GM12891 (cell line): Measurements from ENCODE around the gene ADARB1.

Experiments
- DNase-seq: peaks from one replicate; pipeline ENCODE4 v3.0.0; 2011; ENCODE audit warnings: low spot score; ENCODE audit not compliant: insufficient read length
- FAIRE-seq: peaks from 2 replicates; lab custom pipeline; 2011; peaks lifted over from hg19 to GRCh38; lab: Jason Lieb, UNC
- PAX5 ChIP-seq: IDR thresholded peaks from 2 replicates; pipeline ENCODE4 v1.6.1; 2011; ENCODE audit warnings: low read length, moderate library complexity, mild to moderate bottlenecking; ENCODE audit not compliant: insufficient read depth, severe bottlenecking
- POLR2A ChIP-seq: IDR thresholded peaks from 2 replicates; pipeline ENCODE4 v1.6.1; 2011; ENCODE audit warnings: low read depth, low read length, control low read depth
- POLR2AphosphoS5 ChIP-seq: IDR thresholded peaks from 2 replicates; pipeline ENCODE4 v1.6.1; 2011; ENCODE audit warnings: low read depth, low read length, control low read depth
- POU2F2 ChIP-seq: IDR thresholded peaks from 2 replicates; pipeline ENCODE4 v1.6.1; 2011; ENCODE audit warnings: low read depth, mild to moderate bottlenecking, control low read depth, low read length, moderate library complexity
- SPI1 ChIP-seq: IDR thresholded peaks from 2 replicates; pipeline ENCODE4 v1.6.1; 2011; ENCODE audit warnings: low read depth, low read length, control low read depth
- TAF1 ChIP-seq: IDR thresholded peaks from 2 replicates; pipeline ENCODE4 v1.6.1; 2011; ENCODE audit warnings: low read depth, low read length, control low read depth

ADARB1 gene

DNA sequence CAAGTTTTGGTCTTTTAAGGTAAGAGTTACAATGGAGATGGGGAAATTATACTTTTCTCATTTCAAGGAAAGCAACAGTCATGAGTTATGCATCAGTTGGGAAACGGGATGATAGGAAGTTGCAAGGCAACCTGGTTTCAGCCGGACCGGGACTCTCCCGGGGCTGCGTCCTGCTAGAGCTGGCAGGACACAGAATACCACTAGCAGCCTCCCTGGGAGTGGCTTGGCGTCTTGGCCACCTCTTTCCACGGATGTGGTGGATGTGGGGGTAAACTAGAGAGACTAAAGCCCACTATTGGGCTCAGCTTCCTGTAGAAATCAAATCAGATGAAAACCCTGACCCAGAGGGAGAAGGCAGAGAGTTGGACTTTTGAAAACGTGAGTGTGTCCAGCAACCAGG, 71.9 kb downstream of the ADARB1 start:
- no peak for TF ChIP-seq PAX5
- no peak for TF ChIP-seq POLR2AphosphoS5
- no peak for TF ChIP-seq SPI1
- TF ChIP-seq TAF1 = no peak
- TF ChIP-seq POLR2A = no peak
- DNase-seq = no peak
- no peak for FAIRE-seq

DNA sequence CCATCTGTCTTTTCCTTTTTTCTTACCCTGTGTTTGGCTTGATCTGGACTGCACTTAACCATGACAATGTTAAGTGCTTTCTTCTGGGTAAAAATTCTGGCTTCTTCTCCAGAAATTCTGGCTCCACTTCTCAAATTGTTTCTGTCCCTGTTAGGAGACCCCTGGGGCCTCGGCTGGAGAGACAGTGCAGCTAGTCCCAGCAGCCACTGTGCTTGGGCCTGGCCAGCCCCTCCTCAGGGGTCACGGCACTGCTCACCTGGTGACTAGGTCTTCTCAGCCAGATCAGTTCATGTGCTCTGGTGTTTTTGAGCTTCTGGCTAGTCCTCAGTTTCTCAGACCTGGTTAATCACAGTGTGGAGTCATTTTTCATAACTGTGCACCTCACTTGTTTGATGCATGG, 72.4 kb downstream of the ADARB1 start:
- DNase-seq = no peak
- no peak for TF ChIP-seq SPI1
- TF ChIP-seq TAF1 = no peak
- TF ChIP-seq POU2F2 = no peak
- TF ChIP-seq PAX5 = no peak
- no peak for TF ChIP-seq POLR2A
- no peak for TF ChIP-seq POLR2AphosphoS5
- FAIRE-seq = no peak

DNA sequence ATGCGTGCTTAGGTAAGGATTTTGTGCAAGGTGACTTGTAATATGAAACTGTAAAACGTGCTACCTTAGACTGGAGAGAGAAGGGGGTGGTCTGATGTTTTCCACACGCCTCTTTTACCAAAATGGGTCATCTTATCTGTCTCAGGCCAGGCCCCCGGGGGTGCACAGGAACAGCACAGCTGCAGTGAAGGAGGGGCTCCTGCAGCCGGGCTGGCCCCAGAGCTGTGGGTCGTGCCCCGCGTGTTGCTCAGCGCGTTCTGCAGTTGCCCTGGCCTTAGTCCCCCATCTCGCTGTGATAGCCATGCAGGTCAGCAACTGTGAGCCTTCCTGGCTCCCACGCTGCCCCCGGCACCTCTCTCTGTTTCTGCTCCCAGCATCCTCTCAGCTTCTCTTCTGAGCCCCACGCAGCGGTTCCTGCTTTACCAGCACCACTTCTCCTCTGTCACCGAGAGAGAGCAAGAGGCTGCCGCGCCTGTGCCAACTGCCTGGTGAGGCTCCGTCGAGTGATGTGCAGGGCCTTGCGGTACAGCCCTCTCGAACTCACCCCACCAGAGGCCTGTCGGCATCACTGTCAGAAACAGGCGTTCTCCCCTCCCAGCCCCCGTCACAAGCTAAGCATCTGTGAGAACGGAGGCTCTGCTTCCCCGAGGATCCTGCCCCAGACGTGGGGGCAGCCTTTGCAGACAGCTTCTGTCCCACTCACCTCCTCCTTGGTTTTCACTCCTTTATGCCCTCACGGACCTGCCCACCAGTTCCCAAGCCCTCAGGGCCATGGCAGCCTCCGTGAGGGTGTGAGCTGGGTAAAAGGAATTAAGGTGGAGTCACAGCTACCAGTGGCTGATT, 73.3 kb downstream of the ADARB1 start:
- TF ChIP-seq PAX5 (no peak), POLR2AphosphoS5 (no peak), POU2F2 (no peak), TAF1 (no peak)
- FAIRE-seq (no peak), DNase-seq (no peak)

DNA sequence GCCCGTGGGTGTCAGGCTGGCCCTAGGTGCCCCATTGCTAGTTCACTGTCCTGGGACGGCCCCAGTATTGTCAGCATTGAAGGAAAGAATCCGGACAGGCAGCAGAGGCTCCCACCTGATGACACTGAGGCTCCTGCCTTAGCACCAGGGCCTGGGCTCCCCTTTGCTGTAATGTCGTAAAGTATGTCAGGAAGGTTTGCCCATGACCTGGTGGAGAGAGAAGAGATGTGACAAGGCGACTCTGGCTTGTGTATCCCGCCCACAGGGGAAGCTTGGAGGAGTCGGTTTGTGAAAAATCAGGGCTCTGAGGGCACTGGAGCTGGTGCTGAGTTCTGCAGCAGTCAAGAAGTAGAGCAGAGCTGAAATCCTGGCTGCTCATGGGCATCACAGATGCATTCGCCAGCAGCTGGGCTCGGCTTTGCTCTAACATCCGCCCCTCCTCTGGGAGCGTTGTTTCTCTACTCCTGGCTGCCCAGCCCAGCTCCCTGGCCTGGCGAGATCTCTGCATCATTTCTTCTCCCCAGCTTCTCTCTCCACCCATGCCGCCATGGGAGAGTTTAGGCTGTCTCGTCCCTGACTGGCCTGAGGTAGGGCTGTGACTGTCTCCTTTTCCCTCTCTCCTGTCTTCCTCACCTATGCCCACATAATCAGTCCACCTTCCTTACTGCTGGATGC, 74.1 kb downstream of the ADARB1 start:
- TF ChIP-seq POLR2A (no peak), TAF1 (no peak), PAX5 (no peak), SPI1 (no peak), POU2F2 (no peak)
- no peak for DNase-seq
- FAIRE-seq = no peak

DNA sequence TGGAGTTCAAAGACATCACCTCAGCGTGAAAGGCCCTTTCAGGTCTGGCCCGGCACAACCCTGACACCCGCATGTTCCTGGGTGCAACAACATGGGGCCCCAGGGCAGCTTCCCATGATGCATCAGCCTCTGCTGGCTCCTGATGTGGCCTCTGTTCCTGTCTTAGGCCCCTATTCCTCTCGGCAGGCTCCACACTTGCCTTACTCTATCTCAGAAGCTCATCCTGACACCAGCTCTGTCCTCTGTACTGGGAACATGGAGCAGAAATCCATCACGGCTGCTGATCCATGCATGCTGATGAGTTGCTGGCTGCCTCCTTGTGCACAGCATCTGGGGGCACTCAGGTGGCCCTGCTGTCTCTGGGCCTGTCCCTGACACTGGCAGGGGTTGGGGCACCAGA, 74.6 kb downstream of the ADARB1 start:
- DNase-seq = no peak
- no peak for FAIRE-seq
- TF ChIP-seq TAF1 = no peak
- no peak for TF ChIP-seq SPI1
- TF ChIP-seq PAX5 = no peak
- no peak for TF ChIP-seq POU2F2
- TF ChIP-seq POLR2A = no peak
- TF ChIP-seq POLR2AphosphoS5 = no peak

DNA sequence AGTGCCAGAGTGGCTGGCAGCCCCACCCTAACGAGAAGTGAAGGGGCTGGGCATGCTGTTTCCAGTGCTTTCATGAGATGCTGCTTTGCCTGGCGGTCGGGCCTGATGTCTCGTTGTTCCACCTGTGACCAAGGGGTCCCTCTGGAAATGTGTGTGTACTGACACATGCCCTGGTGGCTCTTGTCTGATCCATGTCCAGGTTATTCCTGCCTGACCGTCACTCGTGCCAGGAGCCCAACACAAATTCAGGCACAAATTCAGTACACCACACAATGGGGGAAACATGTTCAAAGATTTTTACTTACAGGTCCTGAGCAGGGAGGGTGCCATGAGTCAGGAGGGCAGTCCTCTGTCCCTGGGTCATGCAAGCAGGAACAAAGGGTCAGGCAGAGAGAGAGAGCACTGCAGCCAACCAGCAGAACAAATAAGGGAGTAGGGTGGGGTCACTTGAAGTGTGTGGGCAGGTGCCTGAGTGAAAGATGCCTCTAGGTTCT, 76.3 kb downstream of the ADARB1 start:
- FAIRE-seq = no peak
- TF ChIP-seq POLR2A (no peak), PAX5 (no peak)
- DNase-seq = no peak

DNA sequence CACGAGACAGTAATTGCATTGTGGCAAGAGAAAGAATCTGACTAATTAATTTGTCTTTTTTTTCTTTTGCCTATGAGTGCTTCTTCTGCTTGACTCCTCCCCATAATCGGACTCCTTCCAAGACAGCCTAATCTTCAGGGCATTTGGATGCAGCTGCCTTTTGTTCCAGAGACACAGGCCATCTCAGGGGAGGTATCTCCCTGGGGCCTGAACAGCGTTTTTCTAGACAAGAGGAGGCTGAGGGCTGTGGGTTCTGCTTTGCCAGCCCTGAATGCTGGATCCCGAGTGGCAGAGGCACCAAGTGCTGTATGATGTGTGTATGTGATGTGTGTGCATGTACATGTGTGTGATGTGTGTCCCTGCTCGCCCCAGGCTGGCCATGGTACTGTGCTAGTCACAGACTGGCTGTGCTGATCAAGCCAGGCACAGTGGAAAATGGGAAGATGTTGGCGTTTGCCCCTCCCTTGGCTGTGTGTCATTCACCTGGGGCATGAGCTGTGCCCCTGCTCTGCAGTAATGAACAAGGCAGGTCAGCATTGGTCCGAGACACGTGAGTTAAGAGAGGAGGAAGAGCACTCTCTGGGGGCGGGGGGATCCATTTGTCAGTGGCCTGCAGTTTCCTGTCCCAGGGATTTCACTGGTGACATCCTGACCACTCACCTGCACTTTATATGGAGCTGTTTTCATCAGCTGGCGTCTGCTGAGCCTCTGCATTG, 77.2 kb downstream of the ADARB1 start:
- DNase-seq (no peak), FAIRE-seq (peak; percentile 33)
- no peak for TF ChIP-seq POLR2AphosphoS5
- no peak for TF ChIP-seq PAX5

DNA sequence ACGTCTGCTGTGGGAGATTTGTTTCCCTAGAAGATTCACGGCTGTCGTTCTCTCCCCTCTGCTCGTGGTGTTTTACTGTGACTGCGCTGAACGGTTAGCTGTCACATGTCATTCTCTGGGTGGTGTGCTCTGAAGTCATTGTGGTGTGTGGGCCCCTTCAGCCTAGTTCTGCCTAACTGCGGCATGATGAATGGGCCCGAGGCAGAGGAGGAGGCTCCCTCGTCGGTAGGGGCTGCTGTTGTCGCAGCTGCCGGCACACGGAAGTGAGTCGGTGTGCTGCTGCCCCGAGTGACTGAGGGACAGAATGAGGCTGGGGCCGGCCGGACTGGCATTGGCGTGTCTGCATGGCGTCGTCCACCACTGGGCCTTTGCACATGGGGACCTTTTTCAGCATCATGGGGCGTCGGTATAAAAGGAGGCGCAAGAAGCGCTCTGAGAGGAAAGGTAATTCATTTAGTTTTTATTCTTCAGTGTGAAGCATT, 77.9 kb downstream of the ADARB1 start:
- DNase-seq (peak; percentile 60), FAIRE-seq (peak; percentile 95)
- TF ChIP-seq TAF1 = no peak
- TF ChIP-seq POU2F2 = no peak
- TF ChIP-seq POLR2A = no peak
- TF ChIP-seq PAX5 = no peak
- TF ChIP-seq SPI1 = no peak
- TF ChIP-seq POLR2AphosphoS5 = no peak

DNA sequence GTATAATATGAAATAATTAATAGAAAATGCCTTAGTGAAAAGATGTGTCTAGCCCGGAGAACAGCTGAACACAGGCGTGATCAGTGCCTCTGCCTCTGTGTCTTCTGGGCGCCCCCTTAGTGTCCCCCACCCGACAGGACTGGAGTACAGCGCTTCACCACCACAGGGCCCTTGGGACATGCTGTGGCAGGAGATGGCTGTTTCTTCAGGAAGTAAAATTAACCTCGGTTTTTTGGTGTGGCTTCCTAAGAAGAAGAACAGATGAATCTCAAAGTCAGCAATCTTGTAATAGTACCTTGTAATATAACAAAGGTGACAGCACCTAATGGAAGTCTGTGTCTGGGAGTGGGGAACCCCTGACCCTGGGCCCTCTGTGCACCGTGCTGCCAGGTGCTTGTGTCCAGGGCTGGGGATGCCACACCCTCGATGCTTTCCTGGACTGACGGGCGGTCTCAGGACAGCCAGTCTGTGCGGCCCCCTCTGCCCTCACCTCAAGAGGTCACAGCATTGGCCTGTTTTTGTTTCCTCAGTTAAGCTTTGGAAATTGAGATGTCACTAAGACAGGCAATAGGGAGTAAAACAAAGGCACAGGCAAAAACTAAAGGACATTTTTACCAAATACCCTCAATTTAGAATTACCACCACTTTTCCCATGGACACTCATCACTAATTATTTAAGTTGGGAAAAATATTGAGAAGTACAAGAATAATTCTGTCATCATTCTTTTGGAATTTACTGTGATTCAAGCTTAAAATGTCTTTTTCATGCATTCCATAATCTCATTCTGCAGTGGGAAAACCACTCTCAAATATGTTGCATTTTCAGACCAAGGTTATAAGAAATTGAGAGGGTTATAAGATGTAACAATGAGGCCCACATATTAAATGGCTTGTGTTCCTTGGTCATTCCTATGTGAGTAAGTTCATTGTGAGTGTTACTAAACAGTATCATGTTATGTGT, 79.3 kb downstream of the ADARB1 start:
- FAIRE-seq = no peak
- no peak for DNase-seq
- TF ChIP-seq POLR2AphosphoS5 (no peak), POU2F2 (no peak), PAX5 (no peak), POLR2A (no peak), TAF1 (no peak), SPI1 (no peak)
